Measurements from ENCODE around the gene MACIR. TPM values are rescaled to one million over a fixed set of nuclear protein-coding genes. Genes with fewer than 3 reads are reported as not detected.

Gene MACIR
- total RNA-seq, 1 donor from 2014 or later: 11.9 TPM

- intact Hi-C loops (cut with micrococcal nuclease): no loop called here
- H3K4me3 Mint-ChIP-seq: no peak overlapping the region
Observed at GRCh38 chr5:103275851-103276250, 17.3 kb downstream of the MACIR start.

GRCh38 chr5:103280967-103281366, 22.4 kb downstream of the MACIR start:
- H3K36me3 Mint-ChIP-seq (ENCODE audit: low read depth): peaks cover 2% of the 10 kb centered on the region
- intact Hi-C loops (cut with micrococcal nuclease): no loop called here

More at GRCh38 chr5:103275851-103276250, 17.3 kb downstream of the MACIR start:
- Mint-ChIP-seq H3K27me3 (ENCODE audit: insufficient read depth) (no peaks in the 10 kb centered on the region), H3K9me3 (no peaks in the 10 kb centered on the region), H3K4me1 (ENCODE audit: low read depth) (peaks cover 15% of the 10 kb centered on the region), H3K27ac (no peak overlapping the region), H3K36me3 (ENCODE audit: low read depth) (peaks cover 4% of the 10 kb centered on the region)
- DNase-seq (ENCODE audit: low spot score): no peak

GRCh38 chr5:103283120-103283519, 24.6 kb downstream of the MACIR start:
- H3K36me3 Mint-ChIP-seq (ENCODE audit: low read depth): no peaks in the 10 kb centered on the region

More at GRCh38 chr5:103280967-103281366, 22.4 kb downstream of the MACIR start:
- Mint-ChIP-seq H3K27me3 (ENCODE audit: insufficient read depth) (no peaks in the 10 kb centered on the region), H3K4me1 (ENCODE audit: low read depth) (no peaks in the 10 kb centered on the region), H3K9me3 (no peaks in the 10 kb centered on the region), H3K27ac (no peak overlapping the region), H3K4me3 (no peak overlapping the region)
- DNase-seq (ENCODE audit: low spot score): no peak

GRCh38 chr5:103283869-103284268, 25.3 kb downstream of the MACIR start:
- Mint-ChIP-seq H3K27me3 (ENCODE audit: insufficient read depth) (no peaks in the 10 kb centered on the region), H3K4me1 (ENCODE audit: low read depth) (no peaks in the 10 kb centered on the region), H3K9me3 (no peaks in the 10 kb centered on the region), H3K4me3 (no peak overlapping the region), H3K27ac (no peak overlapping the region), H3K36me3 (ENCODE audit: low read depth) (no peaks in the 10 kb centered on the region)
- no peak for DNase-seq (ENCODE audit: low spot score)
- intact Hi-C loops (cut with micrococcal nuclease): no loop called here

More at GRCh38 chr5:103283120-103283519, 24.6 kb downstream of the MACIR start:
- intact Hi-C loops (cut with micrococcal nuclease): no loop called here
- Mint-ChIP-seq H3K4me3 (no peak overlapping the region), H3K9me3 (no peaks in the 10 kb centered on the region), H3K27ac (no peak overlapping the region), H3K4me1 (ENCODE audit: low read depth) (no peaks in the 10 kb centered on the region), H3K27me3 (ENCODE audit: insufficient read depth) (no peaks in the 10 kb centered on the region)
- DNase-seq (ENCODE audit: low spot score): no peak

DNA sequence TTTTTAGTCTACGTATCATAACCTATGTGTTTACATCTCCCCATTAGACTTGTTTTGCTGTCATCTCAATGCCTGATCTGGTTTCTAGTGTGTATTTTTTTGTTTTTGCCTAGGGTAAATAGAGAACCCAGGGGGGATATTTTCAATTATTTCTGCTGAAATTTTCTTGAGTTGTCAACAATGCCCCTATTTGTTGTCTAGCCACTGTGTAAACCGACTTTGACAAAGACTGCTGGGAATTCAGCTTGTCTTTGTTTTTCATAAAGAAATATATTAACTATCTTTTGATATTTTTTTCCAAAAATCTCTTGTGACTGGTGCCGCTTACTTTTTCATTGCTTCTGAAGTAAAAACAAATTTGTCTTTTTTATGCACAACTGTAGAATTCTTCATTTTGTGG, 28.1 kb downstream of the MACIR start:
- H3K36me3 Mint-ChIP-seq (ENCODE audit: low read depth): no peaks in the 10 kb centered on the region
- intact Hi-C loops (cut with micrococcal nuclease): no loop called here
- no peaks in the 10 kb centered on the region for H3K27me3 Mint-ChIP-seq (ENCODE audit: insufficient read depth)
- H3K9me3 Mint-ChIP-seq: no peaks in the 10 kb centered on the region
- H3K4me1 Mint-ChIP-seq (ENCODE audit: low read depth): no peaks in the 10 kb centered on the region
- no peak overlapping the region for H3K27ac Mint-ChIP-seq
- no peak overlapping the region for H3K4me3 Mint-ChIP-seq
- no peak for DNase-seq (ENCODE audit: low spot score)

- intact Hi-C loops (cut with micrococcal nuclease): no loop called here
- DNase-seq (ENCODE audit: low spot score): no peak
- no peak overlapping the region for H3K27ac Mint-ChIP-seq
- H3K4me1 Mint-ChIP-seq (ENCODE audit: low read depth): no peaks in the 10 kb centered on the region
- H3K36me3 Mint-ChIP-seq (ENCODE audit: low read depth): no peaks in the 10 kb centered on the region
- H3K4me3 Mint-ChIP-seq: no peak overlapping the region
- no peaks in the 10 kb centered on the region for H3K27me3 Mint-ChIP-seq (ENCODE audit: insufficient read depth)
- no peaks in the 10 kb centered on the region for H3K9me3 Mint-ChIP-seq
Observed at GRCh38 chr5:103289024-103289423, 30.5 kb downstream of the MACIR start.

- H3K4me1 Mint-ChIP-seq (ENCODE audit: low read depth): no peaks in the 10 kb centered on the region
Observed at GRCh38 chr5:103290846-103291245, 32.3 kb downstream of the MACIR start.

DNA sequence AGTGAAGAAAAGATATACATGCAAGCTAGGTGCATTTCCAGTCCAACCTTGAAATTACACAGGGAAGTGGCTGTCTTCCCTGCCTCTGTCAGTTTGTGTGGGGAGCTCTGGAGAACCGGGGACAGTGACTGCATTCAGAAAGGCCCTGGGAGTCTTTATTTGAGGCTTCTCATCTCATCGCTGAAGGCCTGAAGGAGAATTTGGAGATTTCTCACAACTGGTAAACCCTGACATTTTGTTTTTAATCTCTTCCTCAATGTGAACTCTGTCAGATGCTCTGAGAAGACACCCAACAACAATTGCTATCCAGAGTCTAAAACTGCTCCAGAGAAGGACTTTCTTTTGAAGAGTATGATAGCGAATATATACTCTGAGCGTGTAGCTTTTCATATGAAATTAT, 33.0 kb downstream of the MACIR start:
- DNase-seq (ENCODE audit: low spot score): no peak
- Mint-ChIP-seq H3K27ac (no peak overlapping the region), H3K36me3 (ENCODE audit: low read depth) (no peaks in the 10 kb centered on the region), H3K27me3 (ENCODE audit: insufficient read depth) (peaks cover 2% of the 10 kb centered on the region), H3K4me1 (ENCODE audit: low read depth) (no peaks in the 10 kb centered on the region), H3K9me3 (no peaks in the 10 kb centered on the region), H3K4me3 (no peak overlapping the region)
- intact Hi-C loops (cut with micrococcal nuclease): no loop called here

More at GRCh38 chr5:103290846-103291245, 32.3 kb downstream of the MACIR start:
- Mint-ChIP-seq H3K9me3 (no peaks in the 10 kb centered on the region), H3K27ac (no peak overlapping the region), H3K27me3 (ENCODE audit: insufficient read depth) (no peaks in the 10 kb centered on the region), H3K36me3 (ENCODE audit: low read depth) (no peaks in the 10 kb centered on the region), H3K4me3 (no peak overlapping the region)
- intact Hi-C loops (cut with micrococcal nuclease): no loop called here
- DNase-seq (ENCODE audit: low spot score): no peak

DNA sequence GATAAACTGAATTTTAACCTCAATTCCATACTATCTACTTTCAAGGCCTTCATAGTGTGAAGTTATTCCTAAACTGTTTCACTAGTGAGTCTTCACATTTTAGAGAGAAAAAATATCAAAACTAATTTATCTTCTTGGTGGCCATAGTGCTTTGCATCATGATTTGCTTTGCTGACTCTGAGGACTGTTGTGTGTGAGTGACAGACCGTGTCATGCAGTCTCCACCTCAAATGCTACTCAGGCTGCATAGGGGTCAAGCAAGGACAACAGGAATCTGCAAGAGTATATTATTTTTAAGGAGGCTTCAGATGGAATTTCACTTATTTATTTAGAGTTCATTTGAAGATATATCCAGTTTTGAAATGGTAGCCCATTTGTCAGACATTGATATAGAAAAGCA, 34.5 kb downstream of the MACIR start:
- no peak for DNase-seq (ENCODE audit: low spot score)
- no peak overlapping the region for H3K27ac Mint-ChIP-seq
- H3K27me3 Mint-ChIP-seq (ENCODE audit: insufficient read depth): peaks cover 4% of the 10 kb centered on the region
- H3K4me3 Mint-ChIP-seq: no peak overlapping the region
- H3K36me3 Mint-ChIP-seq (ENCODE audit: low read depth): no peaks in the 10 kb centered on the region
- no peaks in the 10 kb centered on the region for H3K9me3 Mint-ChIP-seq
- intact Hi-C loops (cut with micrococcal nuclease): no loop called here
- no peaks in the 10 kb centered on the region for H3K4me1 Mint-ChIP-seq (ENCODE audit: low read depth)

- no peak overlapping the region for H3K27ac Mint-ChIP-seq
- DNase-seq (ENCODE audit: low spot score): no peak
- no peak overlapping the region for H3K4me3 Mint-ChIP-seq
- H3K9me3 Mint-ChIP-seq: no peaks in the 10 kb centered on the region
- no peaks in the 10 kb centered on the region for H3K36me3 Mint-ChIP-seq (ENCODE audit: low read depth)
- no peaks in the 10 kb centered on the region for H3K4me1 Mint-ChIP-seq (ENCODE audit: low read depth)
- intact Hi-C loops (cut with micrococcal nuclease): no loop called here
- peaks cover 4% of the 10 kb centered on the region for H3K27me3 Mint-ChIP-seq (ENCODE audit: insufficient read depth)
Observed at GRCh38 chr5:103293719-103294118, 35.2 kb downstream of the MACIR start.

DNA sequence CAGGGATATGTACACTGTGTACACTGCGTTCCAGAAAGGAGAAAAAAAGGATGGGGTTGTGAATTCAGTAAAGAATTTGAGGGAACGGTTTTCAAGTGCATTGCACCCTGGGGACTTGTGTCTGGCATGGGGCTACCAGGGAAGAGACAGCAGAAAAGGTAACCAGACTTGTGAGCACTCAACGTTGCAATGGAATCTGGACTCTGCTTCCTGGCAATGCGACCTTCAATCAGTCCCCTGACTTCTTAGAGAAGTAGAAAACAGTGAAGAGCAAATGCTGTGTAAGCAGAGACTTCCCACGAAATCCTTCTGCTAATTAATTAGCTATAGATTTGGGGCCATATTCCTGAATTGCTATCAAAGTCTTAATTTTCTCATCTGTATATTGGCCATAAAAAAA, 36.3 kb downstream of the MACIR start:
- H3K27me3 Mint-ChIP-seq (ENCODE audit: insufficient read depth): peaks cover 8% of the 10 kb centered on the region
- no peak overlapping the region for H3K4me3 Mint-ChIP-seq
- H3K4me1 Mint-ChIP-seq (ENCODE audit: low read depth): no peaks in the 10 kb centered on the region
- no peak overlapping the region for H3K27ac Mint-ChIP-seq
- no peak for DNase-seq (ENCODE audit: low spot score)
- H3K9me3 Mint-ChIP-seq: no peaks in the 10 kb centered on the region
- no peaks in the 10 kb centered on the region for H3K36me3 Mint-ChIP-seq (ENCODE audit: low read depth)
- intact Hi-C loops (cut with micrococcal nuclease): no loop called here

- no peaks in the 10 kb centered on the region for H3K9me3 Mint-ChIP-seq
- H3K4me3 Mint-ChIP-seq: no peak overlapping the region
- intact Hi-C loops (cut with micrococcal nuclease): no loop called here
- DNase-seq (ENCODE audit: low spot score): no peak
- H3K27me3 Mint-ChIP-seq (ENCODE audit: insufficient read depth): peaks cover 12% of the 10 kb centered on the region
- no peak overlapping the region for H3K27ac Mint-ChIP-seq
- H3K36me3 Mint-ChIP-seq (ENCODE audit: low read depth): no peaks in the 10 kb centered on the region
- no peaks in the 10 kb centered on the region for H3K4me1 Mint-ChIP-seq (ENCODE audit: low read depth)
Observed at GRCh38 chr5:103295424-103295823, 36.9 kb downstream of the MACIR start.

GRCh38 chr5:103295871-103296270, 37.3 kb downstream of the MACIR start:
- Mint-ChIP-seq H3K4me3 (no peak overlapping the region), H3K27me3 (ENCODE audit: insufficient read depth) (peaks cover 12% of the 10 kb centered on the region), H3K27ac (no peak overlapping the region), H3K4me1 (ENCODE audit: low read depth) (no peaks in the 10 kb centered on the region), H3K36me3 (ENCODE audit: low read depth) (no peaks in the 10 kb centered on the region), H3K9me3 (no peaks in the 10 kb centered on the region)
- DNase-seq (ENCODE audit: low spot score): no peak
- intact Hi-C loops (cut with micrococcal nuclease): no loop called here

GRCh38 chr5:103298117-103298516, 39.6 kb downstream of the MACIR start:
- Mint-ChIP-seq H3K27ac (no peak overlapping the region), H3K4me1 (ENCODE audit: low read depth) (no peaks in the 10 kb centered on the region), H3K9me3 (no peaks in the 10 kb centered on the region), H3K27me3 (ENCODE audit: insufficient read depth) (peaks cover 18% of the 10 kb centered on the region), H3K4me3 (no peak overlapping the region), H3K36me3 (ENCODE audit: low read depth) (no peaks in the 10 kb centered on the region)
- intact Hi-C loops (cut with micrococcal nuclease): no loop called here
- DNase-seq (ENCODE audit: low spot score): no peak
